Transverse colon (tissue), 4 donors: ENCODE results near the gene IGLL5.

ENCODE experiments used
- CTCF ChIP-seq, 5 experiments: fragments of 200-600 bp in 3 of 5; fragments of 450-650 bp in 2 of 5; sonication (generic) in 3 of 5; IDR thresholded peaks; 1 replicate in 2 of 5; 2 replicates in 3 of 5; pipeline ENCODE4 v1.5.1; 2016 to 2017; ENCODE audit warnings: antibody characterized with exemption in 5 of 5, inconsistent platforms in 3 of 5, mild to moderate bottlenecking in 2 of 5, moderate library complexity in 1 of 5
- POLR2AphosphoS5 ChIP-seq, 3 donors: sonication (generic); formaldehyde crosslinking; IDR thresholded peaks; one replicate each; pipeline ENCODE4 v1.6.1; 2016; ENCODE audit warnings: antibody characterized with exemption in 3 of 3

DNA sequence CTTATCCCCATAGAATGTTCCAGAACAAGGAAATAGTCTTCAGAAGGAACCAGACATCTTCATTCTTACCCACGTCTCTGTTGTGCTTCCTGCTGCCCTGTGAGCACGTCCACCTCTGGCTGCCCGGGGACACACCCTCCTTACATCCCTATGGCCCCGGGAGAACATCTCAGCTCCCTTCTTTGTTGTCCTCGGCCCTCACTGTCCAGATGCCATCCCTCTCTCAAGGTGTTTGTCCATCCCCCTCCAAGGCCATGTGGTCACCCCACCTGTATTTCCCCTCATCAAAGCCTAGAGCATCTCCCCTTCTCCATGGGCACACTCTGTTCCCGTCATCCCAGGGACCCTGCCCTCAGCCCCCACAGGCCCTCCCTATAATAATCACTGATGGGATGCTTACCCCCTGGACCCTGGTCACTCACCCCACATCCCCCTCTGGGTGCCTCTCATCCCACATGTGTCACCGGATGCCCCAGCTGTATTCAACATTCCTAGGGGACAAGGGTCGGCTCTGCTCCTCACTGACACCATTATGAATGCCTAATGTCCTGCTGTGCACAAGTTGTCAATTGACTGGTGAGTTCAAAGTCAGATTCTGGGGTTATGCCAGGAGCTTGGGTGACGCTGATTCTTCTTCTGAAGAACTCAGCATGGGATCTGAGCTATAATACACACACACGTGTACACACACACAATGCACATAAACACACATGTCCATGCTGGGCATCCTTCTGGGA lies 28.8 kb downstream of the IGLL5 start:
- TF ChIP-seq CTCF (IDR thresholded peaks at IDR 0.05) = no peak
- no peak for TF ChIP-seq POLR2AphosphoS5 (IDR thresholded peaks at IDR 0.05)
